HG02642 (cell line): ENCODE measurements around the gene GMCL2.
"Not testable (repeated sequence)": the region's sequence is repeated elsewhere in the genome, so short reads cannot be mapped to it uniquely, and the experiment has no call there.

Experiments
- ATAC-seq: cut with Tn5 transposase; IDR thresholded peaks from one replicate; pipeline ENCODE4 v1.9.1; 2021; ENCODE audit warnings: mild to moderate bottlenecking; ENCODE audit not compliant: unreplicated experiment, poor library complexity

GMCL2 gene

DNA sequence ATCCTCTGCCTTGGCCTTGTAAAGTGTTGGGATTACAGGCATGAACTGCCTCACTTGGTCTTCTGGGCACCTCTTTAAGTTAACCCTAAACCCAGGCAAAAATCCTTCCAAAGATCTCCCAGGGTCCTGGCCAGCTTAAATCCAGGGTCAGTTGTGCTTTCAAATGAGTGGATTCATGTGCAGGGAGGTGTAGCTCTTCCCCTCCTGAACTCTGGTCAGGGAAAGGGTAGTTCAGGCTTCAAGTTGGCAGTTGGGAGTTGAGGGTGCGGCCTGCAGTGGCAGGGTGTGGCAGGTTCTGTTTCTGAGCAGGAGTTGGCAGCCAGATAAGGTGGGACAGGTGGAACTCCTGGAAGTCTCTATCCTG is 20.7 kb upstream of the GMCL2 start:
- no peak for ATAC-seq

DNA sequence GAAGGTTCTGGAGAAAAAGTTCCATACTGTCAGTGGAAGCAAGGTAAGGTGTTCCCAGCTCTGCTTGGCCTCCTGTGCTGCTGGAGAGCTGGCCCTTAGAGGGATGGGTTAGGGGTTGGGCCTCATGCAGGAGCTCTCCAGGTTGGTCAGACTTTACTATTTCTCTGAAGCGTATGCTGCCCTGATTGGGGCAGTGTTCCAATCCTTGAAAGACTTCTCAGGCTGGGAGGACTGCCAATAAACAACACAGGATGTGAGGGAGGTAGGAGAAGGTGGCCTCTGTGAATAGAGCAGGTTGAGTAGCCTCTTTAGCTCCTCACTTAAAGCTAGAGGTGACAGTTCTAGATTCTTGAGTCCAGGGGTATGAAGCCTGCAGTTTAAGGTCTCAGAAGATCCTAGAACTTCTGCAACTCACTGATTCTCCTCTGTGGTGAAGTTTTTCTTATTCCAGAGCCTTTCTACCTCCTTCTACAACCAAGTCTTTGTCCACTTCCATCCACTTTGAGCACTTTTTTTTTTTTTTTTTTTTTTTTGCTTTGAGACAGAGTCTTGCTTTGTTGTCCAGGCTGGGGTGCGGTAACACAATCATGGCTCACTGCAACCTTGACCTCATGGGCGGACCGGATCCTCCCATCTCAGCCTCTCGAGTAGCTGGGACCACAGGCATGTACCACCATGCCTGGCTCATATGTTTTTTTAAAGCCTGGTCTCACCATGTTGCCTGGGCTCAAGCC is 20.2 kb upstream of the GMCL2 start:
- no peak for ATAC-seq

DNA sequence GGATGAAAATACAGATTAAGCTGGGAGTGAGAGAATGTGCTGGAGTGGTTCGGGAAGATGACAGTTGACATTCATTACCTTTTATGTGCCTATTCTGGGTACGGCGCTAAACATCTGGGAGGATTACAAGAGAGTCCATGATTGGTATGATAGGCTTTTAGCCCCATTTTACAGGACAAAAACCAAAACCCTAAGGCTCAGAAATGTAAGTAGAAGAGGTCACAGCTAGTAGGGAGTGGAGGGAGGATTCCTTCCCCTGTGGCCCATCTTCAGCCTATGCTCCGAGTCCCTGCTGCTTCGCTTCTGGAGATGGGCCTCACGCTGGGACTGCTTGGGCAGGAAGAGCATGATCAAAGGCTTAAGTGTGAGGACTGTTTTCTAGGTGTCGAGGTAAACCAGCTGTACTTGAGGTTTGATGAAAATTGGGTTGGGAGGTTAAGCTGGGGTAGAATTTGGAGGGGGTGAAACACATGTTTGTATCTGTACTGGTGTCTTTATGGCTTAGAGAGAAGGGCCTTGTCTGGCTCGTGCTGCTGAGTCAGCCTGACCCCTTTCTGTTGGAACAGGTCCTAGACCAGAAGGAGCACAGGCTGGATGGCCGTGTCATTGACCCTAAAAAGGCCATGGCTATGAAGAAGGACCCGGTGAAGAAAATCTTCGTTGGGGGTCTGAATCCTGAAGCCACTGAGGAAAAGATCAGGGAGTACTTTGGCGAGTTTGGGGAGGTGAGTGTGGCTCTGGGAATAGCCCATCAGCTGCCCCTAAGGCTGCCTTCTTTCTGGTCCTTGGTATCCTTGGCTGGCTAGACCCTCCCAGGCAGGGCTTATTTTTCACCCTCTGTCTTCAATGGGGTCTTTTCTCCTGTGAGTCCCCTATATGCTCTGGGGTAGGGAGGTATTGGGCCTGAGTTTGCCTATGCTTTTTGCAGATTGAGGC is 19.3 kb upstream of the GMCL2 start:
- no peak for ATAC-seq

DNA sequence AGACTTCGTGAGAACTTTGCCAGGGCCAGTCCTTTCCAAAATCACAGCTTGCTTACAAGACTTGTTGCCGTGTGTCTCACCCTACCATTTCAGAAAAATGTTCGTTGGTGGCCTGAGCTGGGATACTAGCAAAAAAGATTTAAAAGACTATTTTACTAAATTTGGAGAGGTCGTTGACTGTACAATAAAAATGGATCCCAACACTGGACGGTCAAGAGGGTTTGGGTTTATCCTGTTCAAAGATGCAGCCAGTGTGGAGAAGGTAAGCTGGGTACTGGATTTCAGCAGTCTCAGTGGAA is 18.5 kb upstream of the GMCL2 start:
- ATAC-seq = no peak

DNA sequence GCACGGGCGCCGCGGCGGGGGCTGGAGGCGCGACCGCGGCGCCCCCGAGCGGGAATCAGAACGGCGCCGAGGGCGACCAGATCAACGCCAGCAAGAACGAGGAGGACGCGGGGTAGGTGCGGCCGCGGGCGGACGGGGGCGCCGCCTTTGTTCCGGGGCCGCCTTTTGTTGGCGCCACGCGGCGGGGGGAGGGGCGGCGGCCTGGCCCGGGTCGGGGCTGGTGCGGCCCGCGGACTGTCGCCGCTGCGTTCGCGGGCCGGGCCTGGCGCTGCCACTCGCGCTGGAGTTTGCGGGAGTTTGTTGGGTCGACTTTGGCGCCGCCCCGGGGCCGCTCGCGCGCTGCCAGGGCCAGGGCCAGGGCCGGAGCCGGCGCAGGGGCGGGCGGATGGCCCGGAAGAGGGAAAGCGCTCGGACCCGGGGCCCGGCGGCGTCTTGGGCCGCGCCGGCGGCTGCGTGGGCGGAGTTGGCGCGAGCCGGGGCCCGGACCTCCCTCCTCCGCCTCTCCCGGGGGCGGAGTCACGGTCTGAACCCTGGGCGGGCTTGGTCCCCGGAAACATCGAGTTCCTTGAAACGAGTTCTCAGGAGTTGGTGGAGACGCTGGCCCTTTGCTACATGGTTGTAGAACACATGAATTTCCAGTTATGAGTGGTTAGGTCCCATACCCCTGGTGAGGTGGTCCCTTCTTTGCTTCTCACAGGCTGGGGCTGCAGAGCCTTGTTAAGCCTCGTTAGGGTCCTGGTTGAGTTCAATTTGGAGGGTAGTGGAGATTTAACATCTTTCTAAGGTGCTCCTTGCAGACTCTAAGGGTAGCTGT is 18.0 kb upstream of the GMCL2 start:
- peak; percentile 61 for ATAC-seq

DNA sequence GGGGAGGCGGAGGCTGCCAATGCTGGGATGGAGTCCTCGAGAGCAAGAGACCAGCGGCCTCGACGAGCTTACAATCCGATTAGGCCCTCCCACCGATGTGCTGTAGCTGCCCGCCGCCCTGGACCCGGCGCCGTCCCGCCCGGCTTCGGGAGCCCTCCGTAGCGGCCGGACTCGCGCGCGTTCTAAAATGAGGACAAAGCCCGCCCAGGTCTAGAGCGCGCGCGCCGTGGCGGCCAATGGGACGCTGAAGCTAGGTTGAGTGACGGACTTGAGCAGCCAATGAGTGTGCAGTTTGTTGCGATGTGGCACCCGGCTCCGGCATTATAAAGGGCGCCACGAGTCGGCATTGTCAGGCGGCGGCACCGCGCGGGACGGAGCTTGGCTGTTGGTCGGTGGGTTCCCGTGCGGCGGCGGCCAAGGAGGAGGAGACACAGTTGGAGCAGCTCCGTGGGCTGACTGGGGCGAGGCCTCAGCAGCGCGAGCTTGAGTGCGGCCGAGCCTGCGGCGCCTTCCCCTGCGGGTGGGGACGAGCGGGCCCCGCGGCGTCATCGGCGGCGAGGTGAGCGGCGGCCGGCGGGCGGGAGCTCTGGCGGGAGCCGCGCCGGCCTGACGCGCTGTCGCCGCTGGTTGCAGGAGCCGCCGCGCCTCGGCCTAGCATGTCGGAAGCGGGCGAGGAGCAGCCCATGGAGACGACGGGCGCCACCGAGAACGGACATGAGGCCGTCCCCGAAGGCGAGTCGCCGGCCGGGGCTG is 17.2 kb upstream of the GMCL2 start, which contains the start of gene HNRNPAB:
TSS of gene HNRNPAB (plus strand) at position 352 of the 753 bp plus-strand sequence. CDS start at position 657, 305 bp downstream.
- peak; percentile 81 for ATAC-seq

DNA sequence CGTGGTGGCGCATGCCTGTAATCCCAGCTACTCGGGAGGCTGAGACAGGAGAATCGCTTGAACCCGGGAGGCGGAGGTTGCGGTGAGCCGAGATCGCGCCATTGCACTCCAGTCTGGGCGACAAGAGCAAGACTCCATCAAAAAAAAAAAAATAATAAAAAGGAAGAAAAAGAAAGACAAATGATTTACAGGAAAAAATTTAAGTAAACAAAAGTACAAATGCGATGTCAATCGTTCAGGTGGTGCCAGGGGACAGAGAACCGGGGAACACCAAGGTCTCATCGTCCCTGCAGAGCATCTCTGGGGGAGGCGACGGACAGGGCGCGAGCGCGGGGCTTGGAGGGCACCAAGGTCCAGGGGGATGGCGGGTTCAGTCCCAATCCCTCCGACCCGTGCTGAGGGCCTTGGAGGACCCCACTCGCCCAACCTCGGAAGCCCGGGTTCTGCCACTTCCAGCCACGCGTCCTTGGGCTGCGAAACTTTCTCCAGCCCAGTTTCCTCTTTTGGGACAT is 16.6 kb upstream of the GMCL2 start:
- peak; percentile 1 for ATAC-seq

DNA sequence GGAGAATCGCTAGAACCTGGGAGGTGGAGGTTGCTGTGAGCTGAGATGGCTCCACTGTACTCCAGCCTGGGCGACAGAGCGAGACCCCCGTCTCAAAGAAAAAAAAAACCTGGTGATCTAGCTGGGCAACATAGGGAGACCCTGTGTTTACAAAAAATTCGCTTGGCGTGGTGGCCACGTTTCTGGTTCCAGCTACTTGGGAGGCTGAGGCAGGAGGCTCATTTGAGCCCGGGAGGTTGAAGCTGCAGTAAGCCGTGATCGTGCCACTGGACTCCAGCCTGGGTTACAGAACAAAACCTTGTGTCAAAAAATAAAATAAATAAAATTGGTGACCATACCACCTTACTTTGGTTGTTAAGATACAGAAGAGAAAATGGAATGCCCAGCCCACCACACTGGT is 15.4 kb upstream of the GMCL2 start:
- no peak for ATAC-seq

DNA sequence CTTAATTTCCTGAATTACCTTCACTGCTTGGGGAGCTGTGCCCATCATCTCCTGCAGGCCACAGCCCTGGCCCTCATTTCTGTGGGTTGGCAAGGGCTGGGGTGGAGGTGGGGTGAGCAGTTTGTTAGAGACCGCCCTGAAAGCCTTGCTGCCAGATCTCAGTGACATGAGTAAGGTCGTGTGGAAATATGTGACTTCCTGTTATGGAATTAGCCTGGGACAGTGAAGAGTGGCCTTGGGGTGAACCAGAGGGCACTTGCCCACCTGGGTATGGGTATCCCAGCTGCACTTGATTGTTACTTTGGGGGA is 14.7 kb upstream of the GMCL2 start:
- ATAC-seq = no peak

DNA sequence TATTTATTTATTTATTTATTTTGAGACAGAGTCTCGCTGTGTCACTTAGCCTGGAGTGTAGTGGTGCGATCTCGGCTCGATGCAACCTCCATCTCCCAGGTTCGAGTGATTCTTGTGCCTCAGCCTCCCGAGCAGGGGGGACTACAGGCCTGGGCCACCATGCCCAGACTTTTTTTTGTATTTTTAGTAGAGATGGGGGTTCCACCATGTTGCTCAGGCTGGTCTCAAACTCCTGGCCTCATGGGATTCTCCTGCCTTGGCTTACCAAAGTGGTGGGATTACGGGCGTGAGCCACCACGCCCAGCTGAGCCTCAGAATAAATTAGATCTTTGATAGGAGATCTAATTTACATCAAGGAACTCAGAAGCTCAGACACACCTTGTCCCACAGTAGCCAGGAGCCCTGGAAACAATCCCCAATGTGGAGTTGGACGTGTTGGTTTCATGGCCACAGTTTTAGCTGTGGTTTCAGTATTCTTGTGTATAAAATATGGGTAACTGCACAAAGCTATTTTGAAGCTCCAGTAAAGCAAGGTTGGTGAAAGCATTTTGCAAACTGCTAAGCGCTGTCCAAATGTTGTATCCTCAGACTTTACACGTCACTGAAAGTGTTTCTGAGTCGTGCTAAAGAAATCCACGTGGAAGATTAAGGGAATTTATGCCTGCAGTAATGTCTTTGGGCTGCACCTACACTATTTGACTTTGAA is 14.2 kb upstream of the GMCL2 start:
- ATAC-seq = no peak

DNA sequence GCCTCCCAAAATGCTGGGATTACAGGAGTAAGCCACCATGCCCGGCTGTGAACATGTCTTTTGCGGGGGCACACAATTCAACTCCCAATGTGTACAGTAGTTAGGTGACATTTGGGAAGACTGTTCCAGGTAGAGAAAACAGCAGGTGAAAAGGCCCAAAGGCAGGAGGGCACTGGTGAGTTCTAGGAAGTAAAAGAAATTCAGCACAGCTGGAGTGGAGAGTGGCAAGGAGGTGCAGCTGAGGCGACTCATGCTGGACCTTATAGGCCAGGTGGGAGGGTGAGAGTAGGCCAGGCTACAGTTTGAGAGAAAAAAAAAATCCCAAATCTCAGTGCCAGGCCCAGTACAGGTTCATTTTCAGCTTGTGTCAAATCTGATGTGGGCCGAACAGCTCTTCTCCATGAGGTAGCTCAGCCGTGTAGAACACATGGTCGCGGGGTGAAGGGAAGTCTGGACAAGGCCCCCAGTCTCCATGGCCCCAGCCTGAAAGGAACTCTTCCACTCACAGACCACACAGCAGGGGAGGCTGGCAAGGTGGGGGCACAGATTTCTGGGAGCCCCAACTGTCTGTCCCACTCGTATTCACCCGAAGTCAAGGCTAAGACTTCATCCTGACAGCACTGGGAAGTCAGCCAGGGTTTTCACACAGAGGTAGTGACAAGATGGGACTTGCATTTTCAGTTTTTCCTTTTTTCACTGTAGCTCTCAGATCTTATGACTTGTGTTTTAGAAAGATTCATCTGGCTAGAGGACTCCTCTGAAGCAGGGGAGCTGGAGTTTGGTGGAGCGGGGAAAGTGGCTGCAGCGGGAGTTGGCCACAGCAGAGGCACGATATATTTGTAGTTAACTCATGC is 12.6 kb upstream of the GMCL2 start:
- no peak for ATAC-seq

DNA sequence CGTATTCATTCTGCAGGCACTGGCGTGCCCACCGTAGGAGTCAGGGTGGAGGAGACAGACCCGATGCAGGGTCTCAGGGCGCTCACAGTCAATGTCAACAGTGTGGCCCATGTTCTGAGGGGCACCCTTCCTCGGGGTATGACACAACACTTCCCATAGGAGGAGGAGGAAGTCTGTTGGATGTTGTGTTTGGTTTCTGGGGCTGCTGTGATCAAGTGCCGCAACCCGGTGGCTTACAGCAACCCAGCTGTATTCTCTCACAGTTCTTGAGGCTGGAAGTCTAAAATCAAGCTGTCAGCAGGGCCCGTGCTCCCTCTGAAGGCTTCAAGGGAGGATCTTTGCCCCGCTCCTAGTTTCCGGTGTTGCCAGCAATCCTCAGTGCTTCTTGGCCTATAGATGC is 11.5 kb upstream of the GMCL2 start:
- ATAC-seq = no peak

DNA sequence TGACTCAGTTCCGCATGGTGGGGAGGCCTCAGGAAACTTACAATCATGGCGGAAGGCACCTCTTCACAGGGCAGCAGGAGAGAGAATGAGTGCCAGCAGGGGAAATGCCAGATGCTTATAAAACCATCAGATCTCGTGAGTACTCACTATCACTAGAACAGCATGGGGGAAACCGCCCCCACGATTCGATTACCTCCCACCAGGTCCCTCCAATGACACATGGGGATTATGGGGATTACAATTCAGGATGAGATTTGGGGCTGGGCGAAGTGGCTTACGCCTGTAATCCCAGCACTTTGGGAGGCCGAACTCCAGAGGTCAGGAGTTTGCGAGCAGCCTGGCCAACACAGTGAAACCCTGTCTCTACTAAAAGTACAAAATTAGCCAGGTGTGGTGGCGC is 11.0 kb upstream of the GMCL2 start:
- ATAC-seq = not testable (repeated sequence)

DNA sequence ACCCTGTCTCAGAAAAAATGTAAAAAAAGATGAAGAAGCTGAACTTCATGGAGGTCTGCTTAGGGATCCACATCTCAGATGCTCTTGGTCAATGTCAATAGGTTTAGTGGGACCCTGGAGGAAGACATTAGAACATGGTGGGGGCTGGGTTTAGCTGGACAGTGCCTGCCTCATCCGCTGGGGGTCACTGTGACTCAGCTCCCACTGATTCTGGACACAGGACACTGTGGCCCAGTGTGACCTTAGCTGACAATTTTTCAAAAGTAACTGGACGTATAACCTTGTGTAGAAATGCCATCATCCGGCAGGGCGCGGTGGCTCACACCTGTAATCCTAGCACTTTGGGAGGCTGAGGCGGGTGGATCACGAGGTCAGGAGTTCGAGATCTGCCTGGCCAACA is 9.8 kb upstream of the GMCL2 start:
- ATAC-seq = no peak

DNA sequence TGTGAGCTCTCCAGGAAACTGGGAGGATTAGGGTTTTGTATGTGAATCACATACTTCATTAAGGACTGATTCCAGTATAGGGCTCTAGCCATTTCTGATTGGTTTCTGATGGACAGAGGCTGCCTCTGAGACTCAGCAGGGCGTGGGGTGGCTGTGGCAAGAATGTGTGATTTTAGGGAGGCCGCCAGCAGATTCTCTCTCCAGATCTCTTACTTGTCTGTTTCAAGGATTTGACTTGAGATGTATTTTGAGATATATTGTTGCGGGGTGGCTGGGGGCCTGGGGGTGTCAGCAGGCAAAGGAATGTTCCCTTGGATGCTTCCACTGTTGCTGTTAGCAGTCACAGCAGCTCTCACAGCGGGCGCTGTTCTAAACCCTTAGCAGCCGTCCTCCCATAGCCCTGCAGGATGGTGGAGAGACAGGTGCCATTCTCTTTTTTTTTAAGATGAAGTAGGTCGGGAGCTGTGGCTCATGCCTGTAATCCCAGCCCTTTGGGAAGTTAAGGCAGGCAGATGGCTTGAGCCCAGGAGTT is 9.2 kb upstream of the GMCL2 start:
- no peak for ATAC-seq

DNA sequence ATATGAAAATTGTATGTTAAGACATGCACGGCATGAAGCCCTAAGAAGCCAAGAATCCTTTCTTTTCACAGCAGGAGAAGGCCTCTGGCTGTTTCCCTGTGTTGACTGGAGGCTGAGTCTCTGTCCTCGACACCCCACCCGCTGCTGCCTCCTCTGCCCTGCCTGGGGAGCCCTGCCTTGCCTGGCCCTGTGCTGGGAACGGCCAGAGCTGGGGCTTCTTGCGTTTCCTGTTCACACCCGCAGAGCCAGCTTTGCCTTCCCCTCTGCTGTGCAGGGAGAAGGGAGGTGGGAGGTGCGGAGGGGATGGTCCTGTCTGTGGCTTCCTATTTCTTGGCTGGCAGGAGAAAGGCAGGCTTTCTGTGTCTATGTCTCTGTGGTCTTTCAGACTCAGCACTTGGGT is 6.9 kb upstream of the GMCL2 start:
- ATAC-seq = no peak

DNA sequence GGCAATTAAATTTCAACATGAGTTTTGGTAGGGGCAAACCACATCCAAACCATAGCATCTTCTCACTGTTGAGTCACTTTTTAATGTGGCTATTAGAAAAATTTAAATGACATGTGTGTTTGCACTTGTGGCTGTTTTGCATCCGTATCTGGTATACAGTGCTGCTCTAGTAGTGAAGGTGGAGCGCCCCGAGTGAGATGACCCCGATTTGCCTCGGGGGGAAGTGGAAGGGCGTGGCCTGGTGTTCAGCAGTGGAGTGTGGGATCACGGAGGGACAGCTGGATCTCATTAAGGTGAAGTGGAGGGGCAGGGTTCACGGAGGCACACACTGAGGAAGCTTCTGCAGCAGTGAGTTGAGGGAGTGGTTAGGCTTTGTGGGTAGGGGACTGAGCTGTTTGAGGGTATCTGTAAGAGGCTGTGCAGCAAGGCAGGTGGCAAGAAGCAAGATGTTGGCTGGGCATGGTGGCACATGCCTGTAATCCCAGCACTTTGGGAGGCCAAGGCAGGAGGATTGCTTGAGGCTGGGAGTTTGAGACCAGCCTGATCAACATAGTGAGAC is 6.2 kb upstream of the GMCL2 start:
- no peak for ATAC-seq

DNA sequence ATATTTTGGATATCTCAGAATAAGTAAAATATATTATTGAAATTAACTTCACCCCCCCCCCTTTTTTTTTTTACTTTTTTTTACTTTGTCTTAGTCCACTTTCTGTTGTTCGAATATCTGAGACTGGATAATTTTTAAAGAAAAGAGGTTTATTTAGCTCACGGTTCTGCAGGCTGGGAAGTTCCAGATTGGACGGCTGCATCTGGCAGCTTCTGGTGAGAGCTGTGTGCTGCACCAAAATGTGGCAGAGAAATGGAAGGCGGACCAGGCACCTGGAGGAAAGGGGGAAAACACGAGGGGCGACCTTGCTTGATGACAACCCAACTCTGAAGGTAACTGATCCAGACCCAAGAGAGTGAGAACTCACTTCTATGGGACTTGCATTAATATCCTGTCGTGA is 5.6 kb upstream of the GMCL2 start:
- ATAC-seq = no peak
